Cardiac fibroblast (primary cell): ENCODE data around the gene PPP1R1B.

Experiments used
- DNase-seq, 2 donors: peaks; one replicate each; pipeline versions ENCODE4 v3.0.0 to v3.0.0-alpha.2; 2010; ENCODE audit warnings: low read depth in 2 of 2
- H3K4me3 ChIP-seq, 2 donors: replicated peaks in 1 of 2; 1 replicate in 1 of 2; 2 replicates in 1 of 2; pipeline ENCODE4 v1.5.1; 2011; ENCODE audit warnings: low read depth in 2 of 2, low read length in 2 of 2, mild to moderate bottlenecking in 2 of 2, moderate library complexity in 1 of 2
- CTCF ChIP-seq: IDR thresholded peaks from one replicate; pipeline ENCODE4 v1.5.1; 2011; ENCODE audit warnings: low read depth, mild to moderate bottlenecking, low read length, inconsistent platforms

PPP1R1B gene

GRCh38 chr17:39600997-39601597, 25.7 kb upstream of the PPP1R1B start:
- no peak overlapping the region for H3K4me3 ChIP-seq
- no peak for TF ChIP-seq CTCF
- no peak for DNase-seq

GRCh38 chr17:39601758-39602532, 24.8 kb upstream of the PPP1R1B start:
- no peak for DNase-seq
- TF ChIP-seq CTCF = no peak
- no peak overlapping the region for H3K4me3 ChIP-seq

- DNase-seq = no peak
- TF ChIP-seq CTCF = no peak
- no peak overlapping the region for H3K4me3 ChIP-seq
These were observed 24.0 kb upstream of the PPP1R1B start for GRCh38 chr17:39602533-39603303.

GRCh38 chr17:39603304-39604016, 23.3 kb upstream of the PPP1R1B start:
- no peak for TF ChIP-seq CTCF
- no peak overlapping the region for H3K4me3 ChIP-seq
- no peak for DNase-seq

GRCh38 chr17:39604911-39605491, 21.8 kb upstream of the PPP1R1B start:
- no peak overlapping the region for H3K4me3 ChIP-seq
- no peak for TF ChIP-seq CTCF
- DNase-seq = no peak
